Measurements from ENCODE around the gene TTC38.

DNA sequence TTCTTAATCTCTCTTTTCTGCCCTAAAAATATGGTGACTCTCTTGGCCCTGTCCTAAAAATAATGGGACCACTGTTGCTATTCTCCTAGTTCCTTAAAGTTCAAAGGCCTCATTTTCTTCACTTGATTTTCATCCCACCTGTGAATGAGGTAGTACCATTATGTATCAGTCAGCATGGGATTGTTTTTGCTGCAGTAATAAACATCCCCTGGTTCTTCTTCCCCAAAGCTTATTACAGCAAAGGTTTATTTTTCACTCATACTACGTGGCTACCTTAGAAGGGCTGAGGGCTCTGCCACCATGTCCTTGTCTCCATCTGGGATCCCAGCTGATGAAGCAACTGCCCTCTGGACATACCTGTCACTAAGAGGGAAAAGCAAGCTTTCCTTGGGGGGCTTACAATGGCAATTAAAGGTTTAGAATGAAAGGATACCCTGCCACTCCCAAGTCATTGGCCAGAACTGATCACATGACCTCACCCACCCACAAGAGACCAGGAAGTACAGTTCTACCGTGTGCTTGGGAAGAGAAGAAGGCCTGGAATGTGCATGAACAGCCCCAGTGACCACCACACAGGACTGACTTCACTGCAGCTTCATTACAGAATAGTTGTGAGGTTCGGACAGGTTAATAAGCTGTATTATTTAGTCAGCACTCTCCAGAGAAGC lies 7.8 kb downstream of the TTC38 start:
- TF ChIP-seq, protein P1, sequence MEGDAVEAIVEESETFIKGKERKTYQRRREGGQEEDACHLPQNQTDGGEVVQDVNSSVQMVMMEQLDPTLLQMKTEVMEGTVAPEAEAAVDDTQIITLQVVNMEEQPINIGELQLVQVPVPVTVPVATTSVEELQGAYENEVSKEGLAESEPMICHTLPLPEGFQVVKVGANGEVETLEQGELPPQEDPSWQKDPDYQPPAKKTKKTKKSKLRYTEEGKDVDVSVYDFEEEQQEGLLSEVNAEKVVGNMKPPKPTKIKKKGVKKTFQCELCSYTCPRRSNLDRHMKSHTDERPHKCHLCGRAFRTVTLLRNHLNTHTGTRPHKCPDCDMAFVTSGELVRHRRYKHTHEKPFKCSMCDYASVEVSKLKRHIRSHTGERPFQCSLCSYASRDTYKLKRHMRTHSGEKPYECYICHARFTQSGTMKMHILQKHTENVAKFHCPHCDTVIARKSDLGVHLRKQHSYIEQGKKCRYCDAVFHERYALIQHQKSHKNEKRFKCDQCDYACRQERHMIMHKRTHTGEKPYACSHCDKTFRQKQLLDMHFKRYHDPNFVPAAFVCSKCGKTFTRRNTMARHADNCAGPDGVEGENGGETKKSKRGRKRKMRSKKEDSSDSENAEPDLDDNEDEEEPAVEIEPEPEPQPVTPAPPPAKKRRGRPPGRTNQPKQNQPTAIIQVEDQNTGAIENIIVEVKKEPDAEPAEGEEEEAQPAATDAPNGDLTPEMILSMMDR (IDR thresholded peaks at IDR 0.05), result no peak
- no peak for TF ChIP-seq EP300 (IDR thresholded peaks at IDR 0.05)
